Measurements from ENCODE around the gene SORCS2. TPM values are rescaled to one million over a fixed set of nuclear protein-coding genes. Genes with fewer than 3 reads are reported as not detected.

The SORCS2 gene
- total and polyA plus RNA-seq, 12 donors: 0.67 to 15.5 (median 1.3) TPM

- Histone ChIP-seq H3K27ac (no peak overlapping the region), H3K4me3 (no peak overlapping the region), H3K4me1 (replicated peaks in 1 of 2) (no peaks in the 10 kb centered on the region), H3K27me3 (peaks cover 3% of the 10 kb centered on the region), H3K9me3 (replicated peaks in 1 of 3) (no peaks in the 10 kb centered on the region), H3K36me3 (replicated peaks in 1 of 2) (no peaks in the 10 kb centered on the region)
- DNase-seq: no peak
- intact Hi-C loops (cut with DNase I): no loop called here
- 93 to 99% (median 94%) methylated on average over 18 to 19 of the region's 19 CpGs for WGBS, 4 donors
- TF ChIP-seq POLR2A (IDR thresholded peaks at IDR 0.05): no peak
- no peak for TF ChIP-seq CTCF (IDR thresholded peaks at IDR 0.05)
Observed at GRCh38 chr4:7712021-7712671, 519.8 kb downstream of the SORCS2 start.

- TF ChIP-seq CTCF (IDR thresholded peaks at IDR 0.05) (no peak), POLR2A (IDR thresholded peaks at IDR 0.05) (no peak)
- Histone ChIP-seq H3K4me1 (replicated peaks in 1 of 2) (no peaks in the 10 kb centered on the region), H3K4me3 (no peak overlapping the region), H3K27me3 (peaks cover 3% of the 10 kb centered on the region), H3K9me3 (replicated peaks in 1 of 3) (no peaks in the 10 kb centered on the region), H3K27ac (no peak overlapping the region), H3K36me3 (replicated peaks in 1 of 2) (no peaks in the 10 kb centered on the region)
- DNase-seq: no peak
- intact Hi-C loops (cut with DNase I): no loop called here
- 84 to 90% (median 87%) methylated on average over 2 to 7 of the region's 7 CpGs; no CpG with 5 or more reads in 1 of the 4 donors for WGBS, 4 donors
Observed at GRCh38 chr4:7713757-7714156, 521.4 kb downstream of the SORCS2 start.

GRCh38 chr4:7714176-7714575, 521.8 kb downstream of the SORCS2 start:
- WGBS, 4 donors: 91 to 97% (median 94%) methylated on average over 12 to 20 of the region's 20 CpGs

GRCh38 chr4:7714738-7715137, 522.4 kb downstream of the SORCS2 start:
- Histone ChIP-seq H3K4me1 (replicated peaks in 1 of 2) (no peaks in the 10 kb centered on the region), H3K27me3 (peaks cover 11% of the 10 kb centered on the region), H3K27ac (no peak overlapping the region), H3K36me3 (replicated peaks in 1 of 2) (no peaks in the 10 kb centered on the region), H3K9me3 (replicated peaks in 1 of 3) (no peaks in the 10 kb centered on the region), H3K4me3 (no peak overlapping the region)
- no peak for DNase-seq
- no peak for TF ChIP-seq CTCF (IDR thresholded peaks at IDR 0.05)
- TF ChIP-seq POLR2A (IDR thresholded peaks at IDR 0.05): no peak
- WGBS, 4 donors: 83 to 100% (median 91%) methylated on average over 1 of the region's 1 CpG
- intact Hi-C loops (cut with DNase I): loop anchor here in 1 of 2 donors (5.0 kb wide), 1 partner anchor 522 kb away; the partner anchor contains the start of gene SORCS2

More at GRCh38 chr4:7714176-7714575, 521.8 kb downstream of the SORCS2 start:
- intact Hi-C loops (cut with DNase I): no loop called here
- no peak for DNase-seq
- no peak for TF ChIP-seq CTCF (IDR thresholded peaks at IDR 0.05)
- no peak for TF ChIP-seq POLR2A (IDR thresholded peaks at IDR 0.05)
- Histone ChIP-seq H3K27ac (no peak overlapping the region), H3K9me3 (replicated peaks in 1 of 3) (no peaks in the 10 kb centered on the region), H3K4me3 (no peak overlapping the region), H3K27me3 (peaks cover 5% of the 10 kb centered on the region), H3K36me3 (replicated peaks in 1 of 2) (no peaks in the 10 kb centered on the region), H3K4me1 (replicated peaks in 1 of 2) (no peaks in the 10 kb centered on the region)
